Stimulated activated CD8-positive, alpha-beta memory T cell treated with anti-CD3 and anti-CD28 coated beads, Interleukin-4, amount 100 ng/mL, for 24 hours (primary cell): ENCODE results near the gene IMPDH2.
"Not testable (repeated sequence)": the region's sequence is repeated elsewhere in the genome, so short reads cannot be mapped to it uniquely, and the experiment has no call there.

Experiments
- DNase-seq: peaks from one replicate; pipeline ENCODE4 v3.0.0-alpha.2; 2020; ENCODE audit warnings: low read depth

The IMPDH2 gene

GRCh38 chr3:49021213-49021812, 7.9 kb downstream of the IMPDH2 start:
- DNase-seq: peak; percentile 98

DNA sequence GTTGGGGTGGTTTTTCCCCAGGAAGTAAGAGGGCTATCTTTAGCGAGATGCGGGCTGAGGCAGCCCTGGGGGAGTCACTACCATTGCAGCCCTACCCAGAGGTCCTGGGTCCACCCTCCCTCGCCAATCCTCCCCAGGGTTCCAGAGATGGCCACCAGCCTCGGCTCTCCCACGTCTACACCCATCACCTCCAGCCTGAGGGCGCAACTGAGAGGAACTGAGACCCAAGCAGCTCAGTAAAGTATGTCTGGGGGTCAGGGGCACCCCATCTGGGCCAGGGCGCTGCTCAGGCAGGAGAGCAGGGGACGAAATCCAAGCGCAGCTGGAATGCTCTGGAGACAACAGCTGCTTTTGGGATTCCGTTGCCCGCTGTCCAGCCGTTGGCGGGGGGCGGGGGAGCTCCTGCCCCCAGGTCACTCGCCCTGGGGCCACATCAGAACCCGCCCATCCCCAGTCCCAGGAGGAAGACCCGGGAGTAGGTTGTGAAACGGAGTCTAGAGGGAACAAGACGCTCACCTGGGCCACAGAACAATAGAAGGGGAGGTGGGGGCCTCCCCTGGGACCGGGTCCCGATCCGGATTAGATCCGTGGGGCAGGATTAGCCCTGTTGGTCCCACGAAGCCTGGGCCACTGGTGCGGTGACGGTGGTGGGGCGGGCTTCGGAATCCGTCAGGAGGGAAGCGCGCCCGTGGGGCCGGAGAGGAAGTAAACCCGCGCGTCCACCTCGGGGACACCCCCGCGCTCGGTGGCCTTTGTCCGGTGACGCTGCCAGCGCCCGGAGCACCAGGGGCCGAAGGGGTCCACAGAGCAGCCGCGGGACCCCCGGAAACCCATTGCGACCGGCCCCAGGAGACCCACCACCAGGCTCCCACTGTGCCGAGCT, 8.6 kb downstream of the IMPDH2 start:
- peak; percentile 18 for DNase-seq

GRCh38 chr3:49019941-49020329, 9.3 kb downstream of the IMPDH2 start:
- DNase-seq: no peak

DNA sequence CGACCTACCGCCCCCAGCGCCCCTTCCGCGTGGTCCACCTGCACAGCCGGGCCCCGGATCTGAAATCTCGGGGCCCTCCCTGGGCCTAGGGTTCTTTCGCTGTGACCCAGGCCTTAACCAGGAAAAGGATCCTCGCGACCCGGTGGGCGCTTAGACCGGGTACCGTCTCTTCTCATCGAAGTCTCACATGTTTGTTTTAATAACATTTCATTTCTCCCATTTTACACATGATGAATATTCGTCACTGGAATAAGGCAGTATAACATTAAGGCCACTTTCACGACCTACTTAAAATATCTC, 10.5 kb downstream of the IMPDH2 start:
- no peak for DNase-seq

DNA sequence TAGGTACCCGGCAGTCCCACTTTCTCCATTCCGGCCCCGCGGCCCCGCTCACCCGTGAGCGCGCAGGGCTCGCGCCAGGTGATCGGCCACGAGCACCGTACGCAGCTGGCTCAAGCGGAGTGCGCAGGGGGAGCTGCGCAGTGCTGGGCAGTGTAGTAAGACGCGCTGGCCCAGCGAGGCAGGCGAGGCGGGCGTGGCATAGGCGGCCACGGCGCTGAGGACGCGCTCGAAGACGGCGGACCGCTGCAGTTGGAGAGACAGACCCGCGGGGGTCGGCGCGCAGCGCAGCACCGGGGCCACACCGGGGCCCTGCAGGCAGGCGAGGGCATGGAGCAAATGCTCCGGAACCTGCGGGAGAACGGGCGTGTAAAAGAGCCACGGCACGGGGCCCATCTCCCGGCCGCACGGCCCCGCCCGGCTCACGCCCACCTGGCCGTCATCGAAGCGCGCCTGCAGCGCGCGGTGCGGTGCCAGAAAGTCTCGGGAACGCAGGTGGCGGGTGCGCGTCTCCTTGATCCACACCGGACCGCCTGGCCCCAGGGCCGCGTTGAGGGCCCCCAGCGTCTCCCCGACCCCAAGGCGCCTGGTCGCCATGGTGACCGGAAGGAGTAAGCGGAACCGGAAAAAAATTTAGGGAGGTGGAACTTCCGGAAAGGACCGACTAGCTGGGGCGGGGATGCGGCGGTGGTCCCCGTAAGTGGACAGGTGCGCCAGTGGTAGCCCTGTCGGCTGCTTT, 11.1 kb downstream of the IMPDH2 start, which contains the start of gene DALRD3:
Gene DALRD3, minus strand, starts transcription at position 610 of the 736 bp plus-strand sequence. Its CDS starts 16 bp downstream, at position 594.
- DNase-seq: peak; percentile 50

- no peak for DNase-seq
Measured at GRCh38 chr3:49017229-49017970, 11.8 kb downstream of the IMPDH2 start.

- DNase-seq: no peak
Measured at GRCh38 chr3:49016414-49017228, 12.6 kb downstream of the IMPDH2 start.

GRCh38 chr3:49015765-49016164, 13.4 kb downstream of the IMPDH2 start:
- no peak for DNase-seq

DNA sequence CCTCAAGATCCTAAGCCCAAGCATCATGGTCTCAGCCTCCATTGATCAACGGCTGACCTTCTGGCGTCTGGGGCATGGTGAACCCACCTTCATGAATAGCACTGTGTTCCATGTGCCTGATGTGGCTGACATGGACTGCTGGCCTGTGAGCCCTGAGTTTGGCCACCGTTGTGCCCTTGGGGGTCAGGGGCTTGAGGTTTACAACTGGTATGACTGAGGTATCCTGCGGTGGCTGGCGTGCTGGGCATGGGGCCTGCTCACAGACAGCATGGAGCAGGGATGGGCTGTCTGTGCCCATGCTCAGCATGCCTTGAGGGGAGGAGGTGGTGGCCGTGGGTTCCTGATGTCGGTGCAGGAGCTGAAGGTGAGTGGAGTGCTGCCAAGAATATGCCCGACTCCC, 14.1 kb downstream of the IMPDH2 start:
- no peak for DNase-seq

DNA sequence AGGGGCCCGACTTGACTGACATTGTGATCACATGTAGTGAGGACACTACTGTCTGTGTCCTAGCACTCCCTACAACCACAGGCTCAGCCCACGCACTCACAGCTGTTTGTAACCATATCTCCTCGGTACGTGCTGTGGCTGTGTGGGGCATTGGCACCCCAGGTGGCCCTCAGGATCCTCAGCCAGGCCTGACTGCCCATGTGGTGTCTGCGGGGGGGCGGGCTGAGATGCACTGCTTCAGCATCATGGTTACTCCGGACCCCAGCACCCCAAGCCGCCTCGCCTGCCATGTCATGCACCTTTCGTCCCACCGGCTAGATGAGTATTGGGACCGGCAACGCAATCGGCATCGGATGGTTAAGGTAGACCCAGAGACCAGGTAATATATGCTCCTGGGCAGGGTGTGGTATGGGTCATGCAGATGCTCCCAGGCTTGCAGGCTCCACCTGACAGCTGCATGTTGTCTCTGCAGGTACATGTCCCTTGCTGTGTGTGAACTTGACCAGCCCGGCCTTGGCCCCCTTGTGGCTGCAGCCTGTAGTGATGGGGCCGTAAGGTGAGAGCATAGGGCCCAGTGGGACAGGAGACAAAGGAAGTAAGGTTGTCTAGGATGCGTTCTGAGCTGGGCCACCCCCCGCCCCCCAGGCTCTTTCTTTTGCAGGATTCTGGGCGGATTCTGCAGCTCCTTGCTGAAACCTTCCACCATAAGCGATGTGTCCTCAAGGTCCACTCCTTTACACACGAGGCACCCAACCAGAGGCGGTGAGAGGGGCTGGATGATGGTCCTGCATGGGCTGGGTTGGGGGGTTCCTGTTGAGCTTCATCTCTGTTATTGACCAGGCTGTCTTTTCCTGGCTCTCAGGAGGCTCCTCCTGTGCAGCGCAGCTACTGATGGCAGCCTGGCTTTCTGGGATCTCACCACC, 15.2 kb downstream of the IMPDH2 start:
- DNase-seq: no peak

DNA sequence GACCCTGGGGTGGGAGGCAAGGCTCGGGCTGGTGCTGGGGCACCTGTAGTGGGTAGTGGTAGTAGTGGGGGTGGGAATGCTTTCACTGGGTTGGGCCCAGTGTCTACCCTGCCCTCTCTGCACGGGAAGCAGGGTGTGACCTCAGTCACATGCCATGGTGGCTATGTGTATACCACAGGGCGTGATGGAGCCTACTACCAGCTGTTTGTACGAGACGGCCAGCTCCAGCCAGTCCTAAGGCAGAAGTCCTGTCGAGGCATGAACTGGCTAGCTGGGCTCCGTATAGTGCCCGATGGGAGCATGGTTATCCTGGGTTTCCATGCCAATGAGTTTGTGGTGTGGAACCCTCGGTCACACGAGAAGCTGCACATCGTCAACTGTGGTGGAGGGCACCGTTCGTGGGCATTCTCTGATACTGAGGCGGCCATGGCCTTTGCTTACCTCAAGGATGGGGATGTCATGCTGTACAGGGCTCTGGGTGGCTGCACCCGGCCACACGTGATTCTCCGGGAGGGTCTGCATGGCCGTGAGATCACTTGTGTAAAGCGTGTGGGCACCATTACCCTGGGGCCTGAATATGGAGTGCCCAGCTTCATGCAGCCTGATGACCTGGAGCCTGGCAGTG, 16.0 kb downstream of the IMPDH2 start:
- DNase-seq: no peak

DNA sequence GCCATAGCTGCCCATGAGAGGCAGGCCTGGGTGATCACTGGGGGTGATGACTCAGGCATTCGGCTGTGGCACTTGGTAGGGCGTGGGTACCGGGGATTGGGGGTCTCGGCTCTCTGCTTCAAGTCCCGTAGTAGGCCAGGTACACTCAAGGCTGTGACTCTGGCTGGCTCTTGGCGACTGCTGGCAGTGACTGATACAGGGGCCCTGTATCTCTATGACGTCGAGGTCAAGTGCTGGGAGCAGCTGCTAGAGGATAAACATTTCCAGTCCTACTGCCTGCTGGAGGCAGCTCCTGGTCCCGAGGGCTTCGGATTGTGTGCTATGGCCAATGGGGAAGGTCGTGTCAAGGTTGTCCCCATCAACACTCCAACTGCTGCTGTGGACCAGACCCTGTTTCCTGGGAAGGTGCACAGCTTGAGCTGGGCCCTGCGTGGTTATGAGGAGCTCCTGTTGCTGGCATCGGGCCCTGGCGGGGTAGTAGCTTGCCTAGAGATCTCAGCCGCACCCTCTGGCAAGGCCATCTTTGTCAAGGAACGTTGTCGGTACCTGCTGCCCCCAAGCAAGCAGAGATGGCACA, 16.7 kb downstream of the IMPDH2 start:
- no peak for DNase-seq

- no peak for DNase-seq
Measured at GRCh38 chr3:49009396-49009795, 19.8 kb downstream of the IMPDH2 start.

GRCh38 chr3:49008627-49009026, 20.6 kb downstream of the IMPDH2 start:
- not testable (repeated sequence) for DNase-seq

- DNase-seq: peak; percentile 75
Measured at GRCh38 chr3:49007771-49008528, 21.2 kb downstream of the IMPDH2 start.

DNA sequence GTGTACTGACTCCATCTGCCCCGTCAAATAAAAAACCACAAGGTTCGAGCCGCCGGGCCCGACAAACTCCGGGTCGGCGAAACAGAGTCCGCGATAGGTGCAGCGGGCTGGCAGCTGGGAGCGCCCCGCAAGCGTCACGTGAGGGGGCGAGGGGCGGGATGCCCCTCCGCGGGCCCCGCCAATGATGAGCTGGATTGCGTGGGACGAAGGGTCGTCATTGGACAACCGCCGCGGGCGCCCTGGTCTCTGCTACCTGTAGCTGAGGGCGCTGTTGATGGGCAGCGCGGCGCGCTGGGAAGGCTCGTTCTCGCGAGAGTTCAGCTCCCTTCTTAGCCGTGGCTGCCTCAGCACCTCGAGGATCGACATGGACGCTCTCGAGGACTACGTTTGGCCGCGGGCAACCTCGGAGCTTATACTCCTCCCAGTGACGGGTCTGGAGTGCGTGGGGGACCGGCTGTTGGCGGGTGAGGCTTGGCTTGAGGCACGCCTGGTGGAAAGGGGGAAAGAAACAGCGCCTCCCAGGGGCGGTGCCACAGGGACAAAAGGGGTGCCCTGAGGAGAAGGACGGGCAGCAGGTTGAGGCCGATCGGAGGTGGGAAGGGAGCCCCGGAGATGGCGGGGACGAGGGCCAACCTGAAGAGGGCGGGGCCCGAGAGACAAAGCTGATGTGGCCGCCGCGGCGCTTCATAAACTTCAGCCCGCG, 22.0 kb downstream of the IMPDH2 start, which contains the start of gene WDR6:
Gene WDR6, plus strand, starts transcription at position 324 of the 703 bp plus-strand sequence. Its CDS starts 41 bp downstream, at position 365.
- DNase-seq: peak; percentile 95

DNA sequence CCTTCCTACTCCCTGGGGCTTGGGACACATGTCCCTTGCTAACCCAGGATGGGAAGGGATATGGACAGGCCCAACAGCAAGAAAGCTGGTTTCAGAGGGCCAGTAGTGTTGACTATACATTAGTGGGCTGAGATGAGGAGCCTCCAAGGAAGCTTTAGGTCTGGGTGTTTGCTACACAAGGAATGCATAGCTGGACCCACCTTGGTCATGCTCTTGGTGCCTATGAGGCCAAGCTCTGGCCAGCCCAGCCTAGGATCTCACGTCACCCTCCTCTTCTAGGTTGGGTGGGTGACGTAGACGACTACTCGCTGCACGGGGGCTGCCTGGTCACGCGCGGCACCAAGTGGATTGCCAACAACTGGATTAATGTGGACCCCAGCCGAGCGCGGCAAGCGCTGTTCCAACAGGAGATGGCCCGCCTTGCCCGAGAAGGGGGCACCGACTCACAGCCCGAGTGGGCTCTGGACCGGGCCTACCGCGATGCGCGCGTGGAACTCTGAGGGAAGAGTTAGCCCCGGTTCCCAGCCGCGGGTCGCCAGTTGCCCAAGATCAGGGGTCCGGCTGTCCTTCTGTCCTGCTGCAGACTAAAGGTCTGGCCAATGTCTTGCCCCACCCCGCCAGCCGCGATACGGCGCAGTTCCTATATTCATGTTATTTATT, 22.7 kb downstream of the IMPDH2 start:
- no peak for DNase-seq
